ENCODE measurements around the gene RASSF1. TPM values are rescaled to one million over a fixed set of nuclear protein-coding genes. Genes with fewer than 3 reads are reported as not detected.

RASSF1 gene
- total RNA-seq, 1 donor from 2014 or later, result 26.5 TPM

DNA sequence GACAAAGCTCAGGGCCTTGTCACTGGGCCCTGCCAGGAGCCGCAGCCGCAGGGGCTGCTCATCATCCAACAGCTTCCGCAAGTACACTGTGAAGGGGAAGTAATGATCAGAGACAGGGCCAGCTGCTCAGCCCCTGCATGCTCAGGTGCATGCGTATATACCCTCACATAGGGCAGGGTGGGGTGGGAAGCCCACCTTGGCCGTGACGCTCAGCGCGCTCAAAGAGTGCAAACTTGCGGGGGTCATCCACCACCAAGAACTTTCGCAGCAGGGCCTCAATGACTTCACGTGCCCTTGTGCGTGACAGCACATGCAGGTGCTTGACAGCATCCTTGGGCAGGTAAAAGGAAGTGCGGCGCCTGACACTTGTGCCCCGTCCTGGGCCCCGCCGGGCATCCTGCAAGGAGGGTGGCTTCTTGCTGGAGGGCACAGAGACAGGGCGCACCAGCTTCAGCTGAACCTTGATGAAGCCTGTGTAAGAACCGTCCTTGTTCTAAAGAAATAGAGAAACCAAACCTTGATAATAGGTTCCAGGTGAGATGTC is 9.2 kb downstream of the RASSF1 start:
- Mint-ChIP-seq H3K27me3 (ENCODE audit: low read depth, unreplicated experiment) (no peaks in the 10 kb centered on the region), H3K27ac (ENCODE audit: unreplicated experiment) (no peak overlapping the region), H3K4me1 (ENCODE audit: low read depth, unreplicated experiment) (peaks cover 24% of the 10 kb centered on the region), H3K9me3 (ENCODE audit: unreplicated experiment) (no peaks in the 10 kb centered on the region), H3K4me3 (ENCODE audit: unreplicated experiment) (no peak overlapping the region), H3K36me3 (ENCODE audit: low read depth, unreplicated experiment) (peaks cover 9% of the 10 kb centered on the region)
- H2AFZ ChIP-seq (ENCODE audit: low read depth, low read length), result no peak overlapping the region
- peaks cover 39% of the 10 kb centered on the region for H3K4me1 ChIP-seq (ENCODE audit: insufficient read depth, low read length)
- no peak overlapping the region for H3K9ac ChIP-seq (ENCODE audit: low read length)
- H3K79me2 ChIP-seq (ENCODE audit: insufficient read depth, low read length), result peaks cover 82% of the 10 kb centered on the region
- TF ChIP-seq EZH2 (IDR thresholded peaks at IDR 0.05; ENCODE audit: insufficient read depth, low read length) (no peak), CTCF (IDR thresholded peaks at IDR 0.05; ENCODE audit: insufficient read depth, low read depth, low read length) (no peak)
- H4K20me1 ChIP-seq (ENCODE audit: insufficient read depth, low read length), result peaks cover 66% of the 10 kb centered on the region
- no peak overlapping the region for H3K4me2 ChIP-seq (ENCODE audit: low read length)
- H3K36me3 ChIP-seq (ENCODE audit: insufficient read depth, low read length), result peaks cover 29% of the 10 kb centered on the region
- DNase-seq (ENCODE audit: low read depth), result no peak
- no peak overlapping the region for H3K4me3 ChIP-seq (ENCODE audit: insufficient read depth, low read depth, low read length)
- no peak for FAIRE-seq
- no peak overlapping the region for H3K27ac ChIP-seq (ENCODE audit: low read depth, low read length)
- no peaks in the 10 kb centered on the region for H3K27me3 ChIP-seq (ENCODE audit: insufficient read depth, low read length)
- no peaks in the 10 kb centered on the region for H3K9me3 ChIP-seq (ENCODE audit: insufficient read depth, low read depth, low read length)

- Mint-ChIP-seq H3K27ac (ENCODE audit: unreplicated experiment) (no peak overlapping the region), H3K27me3 (ENCODE audit: low read depth, unreplicated experiment) (no peaks in the 10 kb centered on the region), H3K36me3 (ENCODE audit: low read depth, unreplicated experiment) (peaks cover 10% of the 10 kb centered on the region), H3K9me3 (ENCODE audit: unreplicated experiment) (no peaks in the 10 kb centered on the region), H3K4me3 (ENCODE audit: unreplicated experiment) (no peak overlapping the region), H3K4me1 (ENCODE audit: low read depth, unreplicated experiment) (peaks cover 22% of the 10 kb centered on the region)
- no peak for TF ChIP-seq EZH2 (IDR thresholded peaks at IDR 0.05; ENCODE audit: insufficient read depth, low read length)
- no peak for TF ChIP-seq CTCF (IDR thresholded peaks at IDR 0.05; ENCODE audit: insufficient read depth, low read depth, low read length)
- no peaks in the 10 kb centered on the region for H3K9me3 ChIP-seq (ENCODE audit: insufficient read depth, low read depth, low read length)
- no peak for DNase-seq (ENCODE audit: low read depth)
- no peak for FAIRE-seq
- no peak overlapping the region for H3K9ac ChIP-seq (ENCODE audit: low read length)
- H3K4me2 ChIP-seq (ENCODE audit: low read length), result no peak overlapping the region
- H3K4me1 ChIP-seq (ENCODE audit: insufficient read depth, low read length), result peaks cover 30% of the 10 kb centered on the region
- H3K36me3 ChIP-seq (ENCODE audit: insufficient read depth, low read length), result peaks cover 29% of the 10 kb centered on the region
- peaks cover 55% of the 10 kb centered on the region for H4K20me1 ChIP-seq (ENCODE audit: insufficient read depth, low read length)
- no peak overlapping the region for H3K27ac ChIP-seq (ENCODE audit: low read depth, low read length)
- no peaks in the 10 kb centered on the region for H3K27me3 ChIP-seq (ENCODE audit: insufficient read depth, low read length)
- no peak overlapping the region for H2AFZ ChIP-seq (ENCODE audit: low read depth, low read length)
- H3K79me2 ChIP-seq (ENCODE audit: insufficient read depth, low read length), result peaks cover 78% of the 10 kb centered on the region
- no peak overlapping the region for H3K4me3 ChIP-seq (ENCODE audit: insufficient read depth, low read depth, low read length)
These were observed 10.3 kb downstream of the RASSF1 start for GRCh38 chr3:50330330-50330729.

DNA sequence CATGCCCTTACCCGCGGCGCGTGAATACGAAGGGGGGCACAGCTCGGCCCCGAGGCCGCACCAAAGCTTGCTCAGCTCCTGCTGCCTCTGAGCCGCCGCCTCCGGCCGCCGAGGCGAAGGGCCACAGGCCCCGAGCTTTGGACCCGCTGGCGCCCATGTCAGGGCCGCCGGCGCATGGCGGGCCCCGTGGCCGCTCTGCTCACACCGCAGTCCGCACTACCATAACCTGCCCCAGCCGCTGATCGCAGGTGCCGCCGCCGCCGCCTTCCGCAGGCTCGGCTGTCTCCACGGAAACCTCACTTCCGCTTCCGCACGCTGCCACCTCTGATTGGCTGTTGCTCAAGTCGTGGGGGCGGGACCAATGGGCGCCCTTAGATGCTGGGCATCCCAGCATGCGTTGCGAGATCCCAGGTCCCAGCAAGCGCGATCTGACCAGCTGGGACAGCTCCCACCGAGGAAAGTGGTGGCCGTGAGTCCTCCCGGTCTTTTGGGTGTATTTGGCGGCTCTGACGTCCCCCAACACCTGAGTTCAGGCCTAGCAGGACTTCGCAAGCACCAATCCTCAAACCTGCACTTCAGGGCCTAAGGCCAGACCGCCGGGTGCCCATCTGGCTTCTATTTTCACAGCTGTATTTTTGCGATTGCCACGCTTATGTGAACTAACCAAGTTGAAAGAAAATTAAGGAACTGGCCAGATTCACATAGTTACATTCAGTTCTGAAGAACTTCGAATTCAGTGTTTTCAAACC is 12.5 kb downstream of the RASSF1 start, which contains the start of gene TUSC2:
Gene TUSC2, minus strand, starts transcription at position 281 of the 749 bp plus-strand sequence. Its CDS starts 124 bp downstream, at position 157.
- no peak for TF ChIP-seq CTCF (IDR thresholded peaks at IDR 0.05; ENCODE audit: insufficient read depth, low read depth, low read length)
- no peak for TF ChIP-seq EZH2 (IDR thresholded peaks at IDR 0.05; ENCODE audit: insufficient read depth, low read length)
- Mint-ChIP-seq H3K4me1 (ENCODE audit: low read depth, unreplicated experiment) (peaks cover 9% of the 10 kb centered on the region), H3K9me3 (ENCODE audit: unreplicated experiment) (no peaks in the 10 kb centered on the region), H3K4me3 (ENCODE audit: unreplicated experiment) (peak within 1 kb of the TSS; percentile 94), H3K27ac (ENCODE audit: unreplicated experiment) (peak within 1 kb of the TSS; percentile 89), H3K36me3 (ENCODE audit: low read depth, unreplicated experiment) (peaks cover 10% of the 10 kb centered on the region), H3K27me3 (ENCODE audit: low read depth, unreplicated experiment) (no peaks in the 10 kb centered on the region)
- peaks cover 55% of the 10 kb centered on the region for H3K79me2 ChIP-seq (ENCODE audit: insufficient read depth, low read length)
- H4K20me1 ChIP-seq (ENCODE audit: insufficient read depth, low read length), result peaks cover 35% of the 10 kb centered on the region
- FAIRE-seq (peak; percentile 78), DNase-seq (ENCODE audit: low read depth) (peak; percentile 87)
- H3K4me1 ChIP-seq (ENCODE audit: insufficient read depth, low read length), result peaks cover 14% of the 10 kb centered on the region
- peaks cover 33% of the 10 kb centered on the region for H3K36me3 ChIP-seq (ENCODE audit: insufficient read depth, low read length)
- peak within 1 kb of the TSS; percentile 54 for H2AFZ ChIP-seq (ENCODE audit: low read depth, low read length)
- H3K9me3 ChIP-seq (ENCODE audit: insufficient read depth, low read depth, low read length), result no peaks in the 10 kb centered on the region
- peak within 1 kb of the TSS; percentile 99 for H3K4me2 ChIP-seq (ENCODE audit: low read length)
- H3K9ac ChIP-seq (ENCODE audit: low read length), result peak within 1 kb of the TSS; percentile 95
- peak within 1 kb of the TSS; percentile 86 for H3K4me3 ChIP-seq (ENCODE audit: insufficient read depth, low read depth, low read length)
- no peaks in the 10 kb centered on the region for H3K27me3 ChIP-seq (ENCODE audit: insufficient read depth, low read length)
- peak within 1 kb of the TSS; percentile 52 for H3K27ac ChIP-seq (ENCODE audit: low read depth, low read length)

Data from astrocyte (in vitro differentiated cells and primary cell).